ENCODE measurements around the gene UPB1. TPM values are rescaled to one million over a fixed set of nuclear protein-coding genes. Genes with fewer than 3 reads are reported as not detected.

The UPB1 gene
- total and polyA plus RNA-seq, 12 donors = 0.32 to 3.7 (median 1.0) TPM

DNA sequence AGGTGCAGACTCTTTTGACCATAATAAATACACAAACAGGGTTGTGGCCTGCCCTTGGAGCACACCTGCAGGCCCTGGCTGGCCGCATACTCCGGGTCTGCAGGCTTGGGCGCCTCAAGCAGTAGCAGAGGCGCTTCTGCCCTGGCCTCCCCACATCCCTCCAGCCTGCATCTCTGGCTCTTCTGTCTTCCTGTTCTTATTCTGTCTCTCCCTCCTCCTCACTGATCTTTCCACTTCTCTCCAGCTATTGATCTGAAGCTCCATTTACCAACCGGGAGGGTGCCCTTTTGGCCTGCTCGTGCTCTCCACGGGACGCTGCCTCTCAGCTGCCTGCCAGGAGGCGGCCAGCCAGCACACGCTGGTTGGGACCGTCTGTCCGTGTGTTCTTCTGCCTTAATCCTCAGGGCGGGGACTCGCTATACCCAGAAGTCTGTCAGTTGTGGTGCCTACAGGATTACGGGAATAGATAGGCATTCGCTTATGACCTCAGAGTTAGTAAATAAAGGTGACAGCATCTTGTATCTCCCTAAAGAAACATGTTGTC, 5.2 kb downstream of the UPB1 start:
- Histone ChIP-seq H3K4me1 (peaks cover 0 to 36% (median 9%) of the 10 kb centered on the region in 9 donors), H3K4me3 (no peak overlapping the region), H3K9me3 (no peaks in the 10 kb centered on the region), H3K27me3 (peaks cover 0 to 3% (median 0%) of the 10 kb centered on the region in 7 donors), H3K27ac (no peak overlapping the region), H3K36me3 (no peaks in the 10 kb centered on the region)
- 78 to 81% methylated on average over 16 of the region's 16 CpGs for WGBS, 2 donors
- no peak for DNase-seq
- ATAC-seq = peak in 4 of 8 donors; percentile 40 to 78 (median 54)
- intact Hi-C loops (cut with DNase I) = loop anchor here in 9 of 10 donors (5.0 to 10.0 kb wide), 4 partner anchors 66 to 178 kb away; no protein-coding TSS in a partner anchor
- TF ChIP-seq, protein P1, sequence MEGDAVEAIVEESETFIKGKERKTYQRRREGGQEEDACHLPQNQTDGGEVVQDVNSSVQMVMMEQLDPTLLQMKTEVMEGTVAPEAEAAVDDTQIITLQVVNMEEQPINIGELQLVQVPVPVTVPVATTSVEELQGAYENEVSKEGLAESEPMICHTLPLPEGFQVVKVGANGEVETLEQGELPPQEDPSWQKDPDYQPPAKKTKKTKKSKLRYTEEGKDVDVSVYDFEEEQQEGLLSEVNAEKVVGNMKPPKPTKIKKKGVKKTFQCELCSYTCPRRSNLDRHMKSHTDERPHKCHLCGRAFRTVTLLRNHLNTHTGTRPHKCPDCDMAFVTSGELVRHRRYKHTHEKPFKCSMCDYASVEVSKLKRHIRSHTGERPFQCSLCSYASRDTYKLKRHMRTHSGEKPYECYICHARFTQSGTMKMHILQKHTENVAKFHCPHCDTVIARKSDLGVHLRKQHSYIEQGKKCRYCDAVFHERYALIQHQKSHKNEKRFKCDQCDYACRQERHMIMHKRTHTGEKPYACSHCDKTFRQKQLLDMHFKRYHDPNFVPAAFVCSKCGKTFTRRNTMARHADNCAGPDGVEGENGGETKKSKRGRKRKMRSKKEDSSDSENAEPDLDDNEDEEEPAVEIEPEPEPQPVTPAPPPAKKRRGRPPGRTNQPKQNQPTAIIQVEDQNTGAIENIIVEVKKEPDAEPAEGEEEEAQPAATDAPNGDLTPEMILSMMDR (IDR thresholded peaks at IDR 0.05) = no peak

GRCh38 chr22:24501301-24502005, 6.3 kb downstream of the UPB1 start:
- H3K4me3 ChIP-seq = no peak overlapping the region
- no peak overlapping the region for H3K27ac ChIP-seq
- no peaks in the 10 kb centered on the region for H3K36me3 ChIP-seq
- intact Hi-C loops (cut with DNase I) = loop anchor here in 9 of 10 donors (5.0 to 10.0 kb wide), 4 partner anchors 67 to 179 kb away; no protein-coding TSS in a partner anchor
- H3K27me3 ChIP-seq = no peaks in the 10 kb centered on the region
- WGBS, 2 donors = 49 to 52% methylated on average over 8 of the region's 8 CpGs
- peak in 3 of 8 donors; percentile 31 to 52 (median 45) for ATAC-seq
- TF ChIP-seq, protein P1 (IDR thresholded peaks at IDR 0.05) = no peak
- peaks cover 0 to 44% (median 9%) of the 10 kb centered on the region in 9 donors for H3K4me1 ChIP-seq
- no peaks in the 10 kb centered on the region for H3K9me3 ChIP-seq
- no peak for DNase-seq

DNA sequence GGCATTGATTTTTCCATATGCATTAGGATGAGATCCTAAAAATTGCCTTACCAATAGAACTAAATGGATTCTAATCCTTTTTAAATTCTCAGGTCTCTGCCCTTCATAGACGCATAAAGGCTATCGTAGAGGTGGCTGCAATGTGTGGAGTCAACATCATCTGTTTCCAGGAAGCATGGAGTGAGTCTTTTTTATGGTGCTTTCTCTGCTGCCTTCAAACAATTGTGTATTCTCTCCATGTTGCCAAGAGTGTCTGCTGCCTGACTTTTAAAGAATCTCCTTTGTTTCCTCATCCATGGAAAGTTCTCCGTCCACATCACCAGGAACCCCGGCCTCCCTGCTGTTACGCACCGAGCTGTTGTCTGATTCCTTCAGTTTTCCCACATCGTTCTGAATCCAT, 6.9 kb downstream of the UPB1 start:
- WGBS, 2 donors = 68 to 82% methylated on average over 7 of the region's 7 CpGs
- Histone ChIP-seq H3K36me3 (no peaks in the 10 kb centered on the region), H3K4me1 (peaks cover 0 to 50% (median 9%) of the 10 kb centered on the region in 9 donors), H3K4me3 (no peak overlapping the region), H3K27me3 (no peaks in the 10 kb centered on the region), H3K9me3 (no peaks in the 10 kb centered on the region), H3K27ac (no peak overlapping the region)
- TF ChIP-seq, protein P1 (IDR thresholded peaks at IDR 0.05) = no peak
- intact Hi-C loops (cut with DNase I) = loop anchor here in 9 of 10 donors (5.0 to 10.0 kb wide), 4 partner anchors 67 to 180 kb away; no protein-coding TSS in a partner anchor
- ATAC-seq (no peak), DNase-seq (no peak)

DNA sequence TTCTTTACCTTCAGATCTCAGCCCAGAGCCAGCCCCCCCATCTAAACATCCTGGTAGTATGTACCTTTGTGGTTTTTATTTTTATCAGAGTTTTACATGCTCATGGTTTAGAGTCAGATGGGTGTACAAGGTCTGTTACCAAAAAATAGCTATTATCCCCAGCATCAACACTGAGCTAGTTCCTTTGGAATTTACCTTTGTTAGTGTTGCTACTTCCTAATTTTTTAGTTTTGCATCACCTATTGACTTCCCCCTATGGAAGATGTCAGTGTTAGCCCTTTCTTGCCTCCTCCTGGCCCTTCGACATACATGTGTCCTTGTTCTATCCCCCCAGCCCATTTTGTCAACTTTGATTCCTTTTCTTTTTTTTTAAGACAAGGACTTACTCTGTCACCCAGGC, 7.4 kb downstream of the UPB1 start:
- no peak for ATAC-seq
- WGBS, 2 donors = 89 to 90% methylated on average over 1 of the region's 1 CpG
- H3K4me3 ChIP-seq = no peak overlapping the region
- no peak overlapping the region for H3K27ac ChIP-seq
- peaks cover 0 to 53% (median 13%) of the 10 kb centered on the region in 9 donors for H3K4me1 ChIP-seq
- no peak for DNase-seq
- no peaks in the 10 kb centered on the region for H3K36me3 ChIP-seq
- intact Hi-C loops (cut with DNase I) = loop anchor here in 9 of 10 donors (5.0 to 10.0 kb wide), 4 partner anchors 68 to 180 kb away; no protein-coding TSS in a partner anchor
- TF ChIP-seq, protein P1 (IDR thresholded peaks at IDR 0.05) = no peak
- H3K27me3 ChIP-seq = no peaks in the 10 kb centered on the region
- no peaks in the 10 kb centered on the region for H3K9me3 ChIP-seq

All from heart right ventricle (tissue), 16 donors.